Activated B cell treated with CpG ODN at 0.5 μM for 24 hours (primary cell): Measurements from ENCODE around the gene PCNX2. TPM values are rescaled to one million over a fixed set of nuclear protein-coding genes. Genes with fewer than 3 reads are reported as not detected.

Experiments
- ATAC-seq: fragments of 200-7000 bp; cut with Tn5 transposase; one replicate; pipeline ENCODE4 v1.10.0; 2021; ENCODE audit warnings: low read depth, mild to moderate bottlenecking, moderate library complexity
- CTCF ChIA-PET: fragments of 350-600 bp; sonication (Branson Sonifier 250); formaldehyde crosslinking; loops from one replicate; lab custom pipeline; 2021; ENCODE audit warnings: antibody characterized with exemption; lab: Charles Lee
- POLR2A ChIA-PET: fragments of 350-600 bp; sonication (Branson Sonifier 250); formaldehyde crosslinking; loops from one replicate; lab custom pipeline; 2021; ENCODE audit warnings: antibody characterized with exemption; lab: Charles Lee
- DNase-seq: peaks from one replicate; pipeline ENCODE4 v3.0.0; 2022
- H3K27ac Mint-ChIP-seq: one replicate; pipeline ENCODE4 v1.8.0; 2020; ENCODE audit warnings: mixed read lengths
- H3K27me3 Mint-ChIP-seq: one replicate; pipeline ENCODE4 v1.8.0; 2021; ENCODE audit warnings: mixed read lengths
- H3K36me3 Mint-ChIP-seq: one replicate; pipeline ENCODE4 v1.8.0; 2021; ENCODE audit warnings: low read depth, mixed read lengths
- H3K4me1 Mint-ChIP-seq: one replicate; pipeline ENCODE4 v1.8.0; 2021; ENCODE audit warnings: mixed read lengths
- H3K4me3 Mint-ChIP-seq: one replicate; pipeline ENCODE4 v1.8.0; 2020; ENCODE audit warnings: mild to moderate bottlenecking, mixed read lengths
- H3K9me3 Mint-ChIP-seq: one replicate; pipeline ENCODE4 v1.8.0; 2020; ENCODE audit warnings: mixed read lengths
- CTCF ChIP-seq: fragments of 200-600 bp; IDR thresholded peaks from one replicate; pipeline ENCODE4 v1.8.0; 2022; ENCODE audit warnings: antibody characterized with exemption, mild to moderate bottlenecking
- intact Hi-C: fragments of 100-400 bp; cut with micrococcal nuclease; formaldehyde crosslinking; loops from one replicate; pipeline ENCODE4 v1.15.1; 2024
- total RNA-seq: library from RNA; stranded (reverse); gene quantifications from 2 replicates; pipeline ENCODE4 v1.2.3, GENCODE V29; 2022

Gene PCNX2
- total RNA-seq, 1 donor from 2014 or later = 20.4 TPM

- no peaks in the 10 kb centered on the region for H3K27me3 Mint-ChIP-seq
- no peak overlapping the region for H3K4me3 Mint-ChIP-seq
- TF ChIP-seq CTCF = no peak
- POLR2A ChIA-PET = no interaction called here
- ATAC-seq = no peak
- H3K4me1 Mint-ChIP-seq = no peaks in the 10 kb centered on the region
- DNase-seq = no peak
- H3K9me3 Mint-ChIP-seq = no peaks in the 10 kb centered on the region
- CTCF ChIA-PET = no interaction called here
- no peak overlapping the region for H3K27ac Mint-ChIP-seq
- intact Hi-C loops = no loop called here
- peaks cover 5% of the 10 kb centered on the region for H3K36me3 Mint-ChIP-seq
Measured at GRCh38 chr1:233038581-233038980, 256.9 kb downstream of the PCNX2 start.

- Mint-ChIP-seq H3K4me1 (no peaks in the 10 kb centered on the region), H3K36me3 (peaks cover 5% of the 10 kb centered on the region), H3K27ac (no peak overlapping the region), H3K4me3 (no peak overlapping the region), H3K9me3 (no peaks in the 10 kb centered on the region), H3K27me3 (no peaks in the 10 kb centered on the region)
- DNase-seq (no peak), ATAC-seq (no peak)
- ChIA-PET POLR2A (no interaction called here), CTCF (no interaction called here)
- intact Hi-C loops = no loop called here
- TF ChIP-seq CTCF = no peak
Measured at GRCh38 chr1:233037843-233038242, 257.7 kb downstream of the PCNX2 start.

GRCh38 chr1:233034836-233035235 lies 260.7 kb downstream of the PCNX2 start:
- TF ChIP-seq CTCF = no peak
- no peaks in the 10 kb centered on the region for H3K27me3 Mint-ChIP-seq
- H3K36me3 Mint-ChIP-seq = peaks cover 5% of the 10 kb centered on the region
- no peak overlapping the region for H3K4me3 Mint-ChIP-seq
- no peak overlapping the region for H3K27ac Mint-ChIP-seq
- ChIA-PET POLR2A (no interaction called here), CTCF (no interaction called here)
- intact Hi-C loops = no loop called here
- DNase-seq (no peak), ATAC-seq (no peak)
- H3K9me3 Mint-ChIP-seq = no peaks in the 10 kb centered on the region
- no peaks in the 10 kb centered on the region for H3K4me1 Mint-ChIP-seq

- no peak for TF ChIP-seq CTCF
- ChIA-PET POLR2A (no interaction called here), CTCF (no interaction called here)
- Mint-ChIP-seq H3K27ac (no peak overlapping the region), H3K4me1 (no peaks in the 10 kb centered on the region), H3K4me3 (no peak overlapping the region), H3K36me3 (peaks cover 5% of the 10 kb centered on the region), H3K27me3 (no peaks in the 10 kb centered on the region), H3K9me3 (no peaks in the 10 kb centered on the region)
- intact Hi-C loops = no loop called here
- no peak for ATAC-seq
- no peak for DNase-seq
Measured at GRCh38 chr1:233033361-233033760, 262.2 kb downstream of the PCNX2 start.

- POLR2A ChIA-PET = no interaction called here
- Mint-ChIP-seq H3K27me3 (no peaks in the 10 kb centered on the region), H3K9me3 (no peaks in the 10 kb centered on the region), H3K4me3 (no peak overlapping the region), H3K4me1 (no peaks in the 10 kb centered on the region), H3K36me3 (peaks cover 5% of the 10 kb centered on the region), H3K27ac (no peak overlapping the region)
- intact Hi-C loops = no loop called here
- DNase-seq (no peak), ATAC-seq (no peak)
- TF ChIP-seq CTCF = no peak
- CTCF ChIA-PET = no interaction called here
Measured at GRCh38 chr1:233032916-233033315, 262.6 kb downstream of the PCNX2 start.
